Osteoblast (primary cell): ENCODE measurements around the gene BCL2A1. TPM values are rescaled to one million over a fixed set of nuclear protein-coding genes. Genes with fewer than 3 reads are reported as not detected.

Source experiments
- DNase-seq: peaks from one replicate; pipeline ENCODE4 v3.0.0; 2011; ENCODE audit warnings: low spot score, mixed read lengths; ENCODE audit not compliant: insufficient read length; ENCODE audit errors: missing footprints
- H2AFZ ChIP-seq: 2 replicates; pipeline ENCODE4 v1.6.0; 2011; ENCODE audit warnings: mild to moderate bottlenecking, low read length
- H3K27ac ChIP-seq: 2 replicates; pipeline ENCODE4 v1.5.1; 2011; ENCODE audit warnings: mild to moderate bottlenecking, low read depth, low read length, moderate library complexity
- H3K27me3 ChIP-seq: 2 replicates; pipeline ENCODE4 v1.6.0; 2012; ENCODE audit warnings: mild to moderate bottlenecking, control low read depth, inconsistent platforms, low read length, moderate library complexity; ENCODE audit not compliant: insufficient read depth
- H3K36me3 ChIP-seq: 2 replicates; pipeline ENCODE4 v1.5.1; 2011; ENCODE audit warnings: mild to moderate bottlenecking, low read length, control low read depth, moderate library complexity; ENCODE audit not compliant: insufficient read depth
- H3K4me1 ChIP-seq: 2 replicates; pipeline ENCODE4 v1.5.1; 2011; ENCODE audit warnings: mild to moderate bottlenecking, low read length, control low read depth, moderate library complexity; ENCODE audit not compliant: insufficient read depth
- H3K4me2 ChIP-seq: 2 replicates; pipeline ENCODE4 v1.6.0; 2011; ENCODE audit warnings: mild to moderate bottlenecking, low read length; ENCODE audit not compliant: insufficient read depth
- H3K4me3 ChIP-seq: fragments of 200-600 bp; sonication (generic); 3 replicates; pipeline ENCODE4 v1.5.1; 2012; ENCODE audit warnings: mild to moderate bottlenecking, low read length, inconsistent platforms; ENCODE audit not compliant: insufficient read depth
- H3K79me2 ChIP-seq: 2 replicates; pipeline ENCODE4 v1.6.0; 2012; ENCODE audit warnings: mild to moderate bottlenecking, low read length, control low read depth, inconsistent platforms; ENCODE audit not compliant: insufficient read depth
- H3K9me3 ChIP-seq: 2 replicates; pipeline ENCODE4 v1.5.1; 2011; ENCODE audit warnings: low read depth, low read length, control low read depth
- H4K20me1 ChIP-seq: 2 replicates; pipeline ENCODE4 v1.6.0; 2012; ENCODE audit warnings: mild to moderate bottlenecking, low read length, control low read depth; ENCODE audit not compliant: insufficient read depth
- total RNA-seq: library from RNA; depleted of rRNA; stranded (reverse); fragments of >200 nt; gene quantifications from 2 replicates; pipeline ENCODE4 v1.2.3, GENCODE V29; 2012
- TF ChIP-seq, protein P1 (sequence below): IDR thresholded peaks from 2 replicates; pipeline ENCODE4 v1.5.1; 2011; ENCODE audit warnings: mild to moderate bottlenecking, low read depth, low read length, moderate library complexity; ENCODE audit errors: extremely low read depth

Gene BCL2A1
- total RNA-seq, 1 donor: not detected

DNA sequence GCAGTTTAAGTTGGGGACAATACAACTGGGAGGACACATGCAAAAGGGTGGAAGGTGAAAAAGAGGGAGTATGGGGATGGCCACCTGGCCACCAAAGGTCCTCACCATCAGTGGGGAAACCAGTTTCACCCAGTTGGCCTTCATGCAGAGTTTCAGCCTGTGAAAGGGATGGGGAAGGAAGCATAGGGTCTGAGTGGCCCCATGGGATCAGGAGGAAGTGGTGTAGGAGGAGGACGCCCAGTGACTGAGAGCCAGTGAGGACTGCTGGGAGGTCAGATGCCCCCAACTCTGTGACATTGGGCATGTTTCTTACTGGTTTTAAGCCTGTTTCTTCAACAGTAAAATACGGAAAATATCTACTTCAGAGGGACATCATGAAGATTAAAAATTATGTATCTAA is 16.3 kb downstream of the BCL2A1 start:
- DNase-seq: no peak
- Histone ChIP-seq H2AFZ (no peak overlapping the region), H3K27ac (no peak overlapping the region)

DNA sequence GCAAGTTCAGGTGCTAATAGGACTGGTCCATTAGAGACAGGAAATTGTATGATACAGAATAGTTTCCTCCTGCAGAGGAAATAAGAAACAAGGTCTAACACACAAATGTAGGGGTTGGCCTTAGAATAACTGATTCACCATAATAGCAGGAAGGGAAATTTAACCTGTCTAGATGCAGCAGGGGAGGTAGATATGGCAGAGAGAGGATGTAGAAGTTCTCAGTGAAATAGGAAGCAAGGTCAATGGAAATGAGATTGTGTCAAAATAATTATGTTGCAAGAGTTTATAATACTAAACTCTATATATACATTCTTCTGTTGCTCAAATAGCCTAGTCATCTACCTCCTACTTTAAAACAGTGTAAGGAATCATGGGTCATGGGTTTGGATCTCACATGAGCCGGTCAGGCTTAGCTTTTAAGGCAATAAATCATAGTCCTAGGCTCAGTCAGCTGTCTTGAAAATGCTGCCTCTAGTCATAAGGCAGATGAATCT is 17.0 kb downstream of the BCL2A1 start:
- no peak for DNase-seq
- no peaks in the 10 kb centered on the region for H3K4me1 ChIP-seq
- no peaks in the 10 kb centered on the region for H3K36me3 ChIP-seq
- H3K27ac ChIP-seq: no peak overlapping the region
- H3K9me3 ChIP-seq: no peaks in the 10 kb centered on the region
- H4K20me1 ChIP-seq: no peaks in the 10 kb centered on the region
- H3K27me3 ChIP-seq: no peaks in the 10 kb centered on the region
- H2AFZ ChIP-seq: no peak overlapping the region
- TF ChIP-seq, protein P1, sequence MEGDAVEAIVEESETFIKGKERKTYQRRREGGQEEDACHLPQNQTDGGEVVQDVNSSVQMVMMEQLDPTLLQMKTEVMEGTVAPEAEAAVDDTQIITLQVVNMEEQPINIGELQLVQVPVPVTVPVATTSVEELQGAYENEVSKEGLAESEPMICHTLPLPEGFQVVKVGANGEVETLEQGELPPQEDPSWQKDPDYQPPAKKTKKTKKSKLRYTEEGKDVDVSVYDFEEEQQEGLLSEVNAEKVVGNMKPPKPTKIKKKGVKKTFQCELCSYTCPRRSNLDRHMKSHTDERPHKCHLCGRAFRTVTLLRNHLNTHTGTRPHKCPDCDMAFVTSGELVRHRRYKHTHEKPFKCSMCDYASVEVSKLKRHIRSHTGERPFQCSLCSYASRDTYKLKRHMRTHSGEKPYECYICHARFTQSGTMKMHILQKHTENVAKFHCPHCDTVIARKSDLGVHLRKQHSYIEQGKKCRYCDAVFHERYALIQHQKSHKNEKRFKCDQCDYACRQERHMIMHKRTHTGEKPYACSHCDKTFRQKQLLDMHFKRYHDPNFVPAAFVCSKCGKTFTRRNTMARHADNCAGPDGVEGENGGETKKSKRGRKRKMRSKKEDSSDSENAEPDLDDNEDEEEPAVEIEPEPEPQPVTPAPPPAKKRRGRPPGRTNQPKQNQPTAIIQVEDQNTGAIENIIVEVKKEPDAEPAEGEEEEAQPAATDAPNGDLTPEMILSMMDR: no peak
- no peak overlapping the region for H3K4me3 ChIP-seq
- no peaks in the 10 kb centered on the region for H3K79me2 ChIP-seq
- no peak overlapping the region for H3K4me2 ChIP-seq

More for the DNA sequence above, 16.3 kb downstream of the BCL2A1 start:
- H4K20me1 ChIP-seq: no peaks in the 10 kb centered on the region
- H3K4me1 ChIP-seq: no peaks in the 10 kb centered on the region
- no peak overlapping the region for H3K4me2 ChIP-seq
- H3K27me3 ChIP-seq: no peaks in the 10 kb centered on the region
- H3K36me3 ChIP-seq: no peaks in the 10 kb centered on the region
- TF ChIP-seq, protein P1: no peak
- H3K4me3 ChIP-seq: no peak overlapping the region
- H3K79me2 ChIP-seq: no peaks in the 10 kb centered on the region
- H3K9me3 ChIP-seq: no peaks in the 10 kb centered on the region

DNA sequence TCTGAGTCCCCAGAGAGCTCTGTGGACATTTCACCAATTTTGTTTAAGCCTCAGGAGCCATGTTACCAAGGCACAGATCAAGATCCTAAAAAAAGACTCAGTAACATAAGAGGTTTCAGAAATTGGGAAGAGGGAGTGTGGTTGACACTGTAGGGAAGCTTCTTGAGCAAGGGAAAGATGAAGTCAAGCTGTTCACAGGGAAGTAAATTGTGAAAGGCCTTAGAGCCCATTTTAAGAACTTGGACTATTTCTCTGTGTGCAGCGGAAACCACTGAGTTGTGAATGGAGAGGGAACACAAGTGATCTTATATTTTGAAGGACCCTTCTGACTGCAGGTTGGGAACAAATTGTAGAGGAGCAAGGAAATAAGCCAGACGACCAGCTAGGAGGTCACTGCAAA is 18.7 kb downstream of the BCL2A1 start:
- H3K4me3 ChIP-seq: no peak overlapping the region
- no peak overlapping the region for H3K27ac ChIP-seq
- no peaks in the 10 kb centered on the region for H3K4me1 ChIP-seq
- H3K9me3 ChIP-seq: no peaks in the 10 kb centered on the region
- no peaks in the 10 kb centered on the region for H3K27me3 ChIP-seq
- DNase-seq: no peak
- TF ChIP-seq, protein P1: no peak
- H3K4me2 ChIP-seq: no peak overlapping the region
- H4K20me1 ChIP-seq: no peaks in the 10 kb centered on the region
- no peaks in the 10 kb centered on the region for H3K79me2 ChIP-seq
- no peak overlapping the region for H2AFZ ChIP-seq
- no peaks in the 10 kb centered on the region for H3K36me3 ChIP-seq

DNA sequence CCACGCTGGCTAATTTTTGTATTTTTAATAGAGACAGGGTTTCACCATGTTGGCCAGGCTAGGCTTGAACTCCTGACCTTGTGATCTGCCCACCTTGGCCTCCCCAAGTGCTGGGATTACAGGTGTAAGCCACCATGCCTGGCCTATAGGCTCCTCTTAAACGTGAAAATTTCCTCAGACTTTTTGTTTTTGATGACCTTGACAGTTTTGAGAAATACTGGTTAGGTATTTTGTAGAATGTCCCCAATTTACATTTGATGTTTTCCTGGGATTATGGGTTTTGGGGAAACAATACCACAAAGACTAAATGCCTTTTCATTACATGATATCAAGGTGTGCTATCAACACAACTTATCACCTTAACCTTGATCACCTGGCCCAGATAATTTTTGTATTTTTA is 20.7 kb downstream of the BCL2A1 start:
- no peaks in the 10 kb centered on the region for H3K36me3 ChIP-seq
- H4K20me1 ChIP-seq: no peaks in the 10 kb centered on the region
- H3K27me3 ChIP-seq: no peaks in the 10 kb centered on the region
- DNase-seq: no peak
- no peak overlapping the region for H3K4me2 ChIP-seq
- no peak overlapping the region for H3K27ac ChIP-seq
- no peak overlapping the region for H2AFZ ChIP-seq
- TF ChIP-seq, protein P1: no peak
- H3K79me2 ChIP-seq: no peaks in the 10 kb centered on the region
- H3K4me3 ChIP-seq: no peak overlapping the region
- H3K4me1 ChIP-seq: no peaks in the 10 kb centered on the region
- no peaks in the 10 kb centered on the region for H3K9me3 ChIP-seq
